Motor neuron (in vitro differentiated cells): Measurements from ENCODE around the gene SHOX. TPM values are rescaled to one million over a fixed set of nuclear protein-coding genes. Genes with fewer than 3 reads are reported as not detected.
"Not testable (repeated sequence)": the region's sequence is repeated elsewhere in the genome, so short reads cannot be mapped to it uniquely, and the experiment has no call there.

ENCODE experiments used
- ATAC-seq, 8 experiments: fragments of 200-7000 bp; cut with Tn5 transposase; replicated peaks in 6 of 8; 2 replicates each; pipeline ENCODE4 v1.8.0; 2021; ENCODE audit warnings: mild to moderate bottlenecking in 8 of 8, moderate library complexity in 8 of 8
- H3K27ac ChIP-seq, 2 donors: fragments of 250-450 bp; sonication (Bioruptor Pico); 2 replicates each; pipeline ENCODE4 v1.9.0; 2021; ENCODE audit warnings: antibody characterized with exemption in 2 of 2, mild to moderate bottlenecking in 2 of 2, moderate library complexity in 1 of 2
- H3K4me1 ChIP-seq, 2 donors: fragments of 250-450 bp; sonication (Bioruptor Pico); replicated peaks in 1 of 2; 2 replicates each; pipeline ENCODE4 v1.6.1; 2021; ENCODE audit warnings: antibody characterized with exemption in 2 of 2, mild to moderate bottlenecking in 2 of 2, moderate library complexity in 1 of 2
- H3K4me3 ChIP-seq, 5 donors: fragments of 250-450 bp; sonication (Bioruptor Pico); 2 replicates each; pipeline ENCODE4 v1.9.0; 2021; ENCODE audit warnings: antibody characterized with exemption in 5 of 5, mild to moderate bottlenecking in 5 of 5, moderate library complexity in 4 of 5
- WGBS, 10 experiments: fragments of 450-650 bp; shearing (Covaris generic); methylation state at CpG; one replicate each; pipeline ENCODE4 v1.0.0; 2022; 5-methylcytosine and 5-hydroxymethylcytosine counted together
- in situ Hi-C, 9 experiments: fragments of 400-800 bp; cut with MboI; loops; one replicate each; pipeline ENCODE4 v1.15.0; 2021; ENCODE audit warnings: low sequenced_read_pairs in 9 of 9, low pct_unique_long_range_greater_than_20kb in 2 of 9; ENCODE audit not compliant: unreplicated experiment in 9 of 9
- total RNA-seq, 8 experiments: library from RNA; unstranded; fragments of 300-600 nt; gene quantifications; 2 replicates each; pipeline versions ENCODE4 v1.2.3 to v1.2.4, GENCODE V29; 2022

The SHOX gene
- total RNA-seq, 8 experiments from 2014 or later: 0.11 to 0.76 (median 0.23) TPM; not detected in 1

DNA sequence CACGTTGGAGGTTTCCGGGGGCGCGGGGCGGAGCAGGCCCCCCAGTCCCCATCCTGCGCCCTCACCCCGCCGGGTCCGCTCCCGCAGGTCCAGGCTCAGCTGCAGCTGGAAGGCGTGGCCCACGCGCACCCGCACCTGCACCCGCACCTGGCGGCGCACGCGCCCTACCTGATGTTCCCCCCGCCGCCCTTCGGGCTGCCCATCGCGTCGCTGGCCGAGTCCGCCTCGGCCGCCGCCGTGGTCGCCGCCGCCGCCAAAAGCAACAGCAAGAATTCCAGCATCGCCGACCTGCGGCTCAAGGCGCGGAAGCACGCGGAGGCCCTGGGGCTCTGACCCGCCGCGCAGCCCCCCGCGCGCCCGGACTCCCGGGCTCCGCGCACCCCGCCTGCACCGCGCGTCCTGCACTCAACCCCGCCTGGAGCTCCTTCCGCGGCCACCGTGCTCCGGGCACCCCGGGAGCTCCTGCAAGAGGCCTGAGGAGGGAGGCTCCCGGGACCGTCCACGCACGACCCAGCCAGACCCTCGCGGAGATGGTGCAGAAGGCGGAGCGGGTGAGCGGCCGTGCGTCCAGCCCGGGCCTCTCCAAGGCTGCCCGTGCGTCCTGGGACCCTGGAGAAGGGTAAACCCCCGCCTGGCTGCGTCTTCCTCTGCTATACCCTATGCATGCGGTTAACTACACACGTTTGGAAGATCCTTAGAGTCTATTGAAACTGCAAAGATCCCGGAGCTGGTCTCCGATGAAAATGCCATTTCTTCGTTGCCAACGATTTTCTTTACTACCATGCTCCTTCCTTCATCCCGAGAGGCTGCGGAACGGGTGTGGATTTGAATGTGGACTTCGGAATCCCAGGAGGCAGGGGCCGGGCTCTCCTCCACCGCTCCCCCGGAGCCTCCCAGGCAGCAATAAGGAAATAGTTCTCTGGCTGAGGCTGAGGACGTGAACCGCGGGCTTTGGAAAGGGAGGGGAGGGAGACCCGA lies 14.0 kb downstream of the SHOX start:
- ATAC-seq: no peak
- WGBS, 10 experiments: 0 to 19% (median 9%) methylated on average over 3 to 35 of the region's 95 CpGs; no CpG with 5 or more reads in 3 of the 10 experiments
- Histone ChIP-seq H3K4me3 (peak overlapping the region in 1 of 5 donors; percentile 1), H3K4me1 (peaks cover 0 to 8% of the 10 kb centered on the region in 2 donors), H3K27ac (no peak overlapping the region)
- in situ Hi-C loops: no loop called here

DNA sequence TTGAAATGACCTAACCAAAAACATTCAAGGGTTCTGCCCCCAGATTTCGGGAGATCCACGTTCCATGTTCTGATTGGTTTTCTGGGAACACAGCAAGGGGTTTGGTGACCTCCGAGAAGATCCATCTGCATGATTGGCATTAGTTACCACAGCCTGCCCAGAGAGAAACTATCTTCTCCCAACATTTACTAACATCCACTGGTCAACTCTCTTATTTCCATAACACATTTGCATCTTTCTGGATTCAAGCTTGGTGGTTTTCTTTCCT lies 15.6 kb downstream of the SHOX start:
- 4 to 61% (median 22%) methylated on average over 1 to 3 of the region's 3 CpGs; no CpG with 5 or more reads in 4 of the 10 experiments for WGBS, 10 experiments
- in situ Hi-C loops: no loop called here

GRCh38 chrX:646796-647195 lies 16.2 kb downstream of the SHOX start:
- ATAC-seq: no peak
- no peak overlapping the region for H3K27ac ChIP-seq
- WGBS, 10 experiments: 6 to 66% (median 31%) methylated on average over 1 to 5 of the region's 9 CpGs; no CpG with 5 or more reads in 2 of the 10 experiments
- H3K4me3 ChIP-seq: no peak overlapping the region
- H3K4me1 ChIP-seq: peaks cover 0 to 8% of the 10 kb centered on the region in 2 donors
- in situ Hi-C loops: no loop called here

More for the DNA sequence above, 15.6 kb downstream of the SHOX start:
- Histone ChIP-seq H3K27ac (no peak overlapping the region), H3K4me3 (no peak overlapping the region), H3K4me1 (peaks cover 0 to 8% of the 10 kb centered on the region in 2 donors)
- no peak for ATAC-seq

GRCh38 chrX:649166-649565 lies 18.6 kb downstream of the SHOX start:
- 26 to 72% (median 40%) methylated on average over 2 to 15 of the region's 15 CpGs; no CpG with 5 or more reads in 1 of the 10 experiments for WGBS, 10 experiments
- peaks cover 0 to 8% of the 10 kb centered on the region in 2 donors for H3K4me1 ChIP-seq
- no peak for ATAC-seq
- no peak overlapping the region for H3K27ac ChIP-seq
- in situ Hi-C loops: no loop called here
- no peak overlapping the region for H3K4me3 ChIP-seq

DNA sequence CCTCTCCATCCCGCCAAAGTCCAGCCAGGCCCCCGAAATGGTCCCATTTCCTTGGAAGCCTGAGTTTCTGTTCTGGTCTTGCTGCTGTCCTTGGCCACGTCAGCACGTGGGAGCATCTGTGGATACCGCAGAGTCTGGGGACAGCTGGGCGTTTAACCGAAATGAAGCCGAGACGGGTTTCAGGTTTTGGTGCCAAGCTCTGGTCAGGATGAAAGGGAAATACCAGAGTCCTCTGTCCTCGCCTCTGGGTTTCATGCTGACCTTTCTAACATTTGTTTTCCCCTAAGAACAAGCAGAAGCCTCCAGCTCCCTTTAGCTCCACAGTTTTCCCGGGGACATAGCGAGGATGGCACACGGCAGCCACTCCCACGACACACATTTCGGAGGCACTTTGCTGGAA lies 19.7 kb downstream of the SHOX start:
- no peak for ATAC-seq
- Histone ChIP-seq H3K4me1 (no peaks in the 10 kb centered on the region), H3K4me3 (no peak overlapping the region), H3K27ac (no peak overlapping the region)
- in situ Hi-C loops: no loop called here
- WGBS, 10 experiments: 7 to 86% (median 51%) methylated on average over 2 to 7 of the region's 15 CpGs; no CpG with 5 or more reads in 2 of the 10 experiments

DNA sequence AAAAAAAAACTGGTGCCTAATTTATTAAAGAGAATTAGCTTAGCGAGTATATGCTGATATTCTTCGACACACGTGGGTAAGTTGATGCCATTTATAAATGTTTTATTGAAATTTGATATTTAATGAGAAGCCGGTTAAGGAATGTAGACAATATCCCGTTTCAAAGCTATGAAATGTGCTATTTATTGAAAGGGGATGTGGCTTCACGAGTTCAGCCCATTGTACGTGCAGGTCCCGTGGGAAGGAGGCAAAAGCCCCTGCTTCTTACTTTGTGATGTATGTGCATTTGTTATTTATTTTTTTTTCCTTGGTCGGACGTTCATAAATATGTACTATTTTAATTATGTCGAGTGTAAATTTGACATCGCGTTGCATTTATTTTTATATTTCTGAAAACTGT lies 20.2 kb downstream of the SHOX start:
- WGBS, 10 experiments: 6 to 85% (median 33%) methylated on average over 2 to 13 of the region's 13 CpGs
- H3K27ac ChIP-seq: no peak overlapping the region
- no peaks in the 10 kb centered on the region for H3K4me1 ChIP-seq
- no peak overlapping the region for H3K4me3 ChIP-seq
- in situ Hi-C loops: no loop called here
- no peak for ATAC-seq

- H3K27ac ChIP-seq, H3K4me3 ChIP-seq, ATAC-seq, in situ Hi-C loops, H3K4me1 ChIP-seq: not testable (repeated sequence)
- WGBS, 10 experiments: 19 to 100% (median 53%) methylated on average over 2 to 23 of the region's 25 CpGs
Measured at GRCh38 chrX:651922-652321, 21.3 kb downstream of the SHOX start.

DNA sequence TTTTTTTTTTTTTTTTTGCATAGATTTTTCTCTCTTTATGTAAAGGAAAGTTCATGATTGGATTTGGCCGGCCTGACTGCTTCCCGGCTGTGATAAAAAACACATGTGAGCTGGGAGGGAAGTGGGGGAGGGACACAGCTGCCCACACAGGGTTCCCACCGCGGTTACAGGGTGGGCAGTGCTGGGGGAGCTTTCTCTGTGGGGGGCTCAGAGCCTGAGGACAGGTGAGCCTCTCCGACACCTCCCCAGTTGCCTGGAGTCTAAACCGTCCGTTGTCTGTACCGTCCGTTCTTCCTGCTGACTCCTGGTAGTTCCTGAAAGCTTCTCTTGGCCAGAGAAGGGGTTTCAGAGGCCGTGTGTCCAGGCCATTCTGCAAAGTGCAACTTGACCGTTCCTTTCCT lies 21.8 kb downstream of the SHOX start:
- no peak overlapping the region for H3K4me3 ChIP-seq
- ATAC-seq: no peak
- WGBS, 10 experiments: 0 to 58% (median 4%) methylated on average over 1 to 4 of the region's 11 CpGs; no CpG with 5 or more reads in 4 of the 10 experiments
- no peak overlapping the region for H3K27ac ChIP-seq
- in situ Hi-C loops: no loop called here
- no peaks in the 10 kb centered on the region for H3K4me1 ChIP-seq

GRCh38 chrX:653306-653705 lies 22.7 kb downstream of the SHOX start:
- H3K4me3 ChIP-seq: no peak overlapping the region
- H3K4me1 ChIP-seq: peaks cover 2 to 5% of the 10 kb centered on the region in 2 donors
- no peak overlapping the region for H3K27ac ChIP-seq
- WGBS, 10 experiments: 0 to 67% (median 33%) methylated on average over 1 to 4 of the region's 4 CpGs
- no peak for ATAC-seq
- in situ Hi-C loops: no loop called here

DNA sequence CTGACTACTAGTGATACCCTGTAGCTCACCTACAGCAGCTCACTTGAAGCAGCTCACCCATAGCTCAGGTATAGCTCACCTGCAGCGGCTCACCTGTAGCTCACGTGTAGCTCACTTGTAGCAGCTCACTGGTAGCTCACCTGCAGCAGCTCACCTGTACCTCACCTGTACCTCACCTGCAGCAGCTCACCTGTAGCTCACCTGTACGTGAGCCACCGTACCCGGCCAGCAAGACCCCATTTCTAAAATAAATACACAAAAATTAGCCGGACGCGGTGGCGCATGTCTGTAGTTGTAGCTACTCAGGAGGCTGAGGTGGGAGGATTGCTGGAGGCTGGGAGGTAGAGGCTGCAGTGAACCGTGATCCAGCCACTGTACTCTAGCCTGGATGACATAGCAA lies 30.6 kb downstream of the SHOX start:
- H3K4me3 ChIP-seq: no peak overlapping the region
- 40 to 100% (median 89%) methylated on average over 1 to 10 of the region's 10 CpGs; no CpG with 5 or more reads in 1 of the 10 experiments for WGBS, 10 experiments
- peaks cover 2 to 5% of the 10 kb centered on the region in 2 donors for H3K4me1 ChIP-seq
- in situ Hi-C loops: no loop called here
- no peak overlapping the region for H3K27ac ChIP-seq
- no peak for ATAC-seq

- 2 to 96% (median 67%) methylated on average over 2 to 13 of the region's 20 CpGs; no CpG with 5 or more reads in 1 of the 10 experiments for whole genome bisulfite sequencing, 10 experiments
- H3K4me1 ChIP-seq: peaks cover 2 to 5% of the 10 kb centered on the region in 2 donors
- H3K4me3 ChIP-seq: no peak overlapping the region
- no peak overlapping the region for H3K27ac ChIP-seq
- in situ Hi-C loops: no loop called here
- no peak for ATAC-seq
Measured at GRCh38 chrX:662126-662525, 31.5 kb downstream of the SHOX start.

DNA sequence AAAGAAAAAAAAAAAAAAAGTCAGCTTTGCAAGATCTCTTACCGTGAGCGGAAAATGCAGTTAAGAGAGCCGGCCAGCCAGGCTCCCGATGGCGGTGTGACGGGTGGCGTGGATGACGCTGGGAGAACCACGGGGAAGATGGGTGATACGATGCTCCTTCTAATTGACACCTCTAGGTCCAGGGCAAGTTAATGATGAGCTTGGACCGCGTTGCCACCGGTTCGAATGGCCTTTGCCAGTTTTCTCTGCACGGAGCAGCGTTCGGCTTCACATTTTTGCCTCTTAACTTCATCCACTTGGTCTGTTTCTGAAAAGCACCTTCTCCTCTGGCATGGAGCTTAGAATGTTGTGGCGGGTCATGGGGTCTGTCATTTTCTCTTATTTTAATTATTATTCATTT lies 33.2 kb downstream of the SHOX start:
- WGBS, 10 experiments: 80 to 100% (median 90%) methylated on average over 1 to 12 of the region's 18 CpGs; no CpG with 5 or more reads in 3 of the 10 experiments
- in situ Hi-C loops: no loop called here

DNA sequence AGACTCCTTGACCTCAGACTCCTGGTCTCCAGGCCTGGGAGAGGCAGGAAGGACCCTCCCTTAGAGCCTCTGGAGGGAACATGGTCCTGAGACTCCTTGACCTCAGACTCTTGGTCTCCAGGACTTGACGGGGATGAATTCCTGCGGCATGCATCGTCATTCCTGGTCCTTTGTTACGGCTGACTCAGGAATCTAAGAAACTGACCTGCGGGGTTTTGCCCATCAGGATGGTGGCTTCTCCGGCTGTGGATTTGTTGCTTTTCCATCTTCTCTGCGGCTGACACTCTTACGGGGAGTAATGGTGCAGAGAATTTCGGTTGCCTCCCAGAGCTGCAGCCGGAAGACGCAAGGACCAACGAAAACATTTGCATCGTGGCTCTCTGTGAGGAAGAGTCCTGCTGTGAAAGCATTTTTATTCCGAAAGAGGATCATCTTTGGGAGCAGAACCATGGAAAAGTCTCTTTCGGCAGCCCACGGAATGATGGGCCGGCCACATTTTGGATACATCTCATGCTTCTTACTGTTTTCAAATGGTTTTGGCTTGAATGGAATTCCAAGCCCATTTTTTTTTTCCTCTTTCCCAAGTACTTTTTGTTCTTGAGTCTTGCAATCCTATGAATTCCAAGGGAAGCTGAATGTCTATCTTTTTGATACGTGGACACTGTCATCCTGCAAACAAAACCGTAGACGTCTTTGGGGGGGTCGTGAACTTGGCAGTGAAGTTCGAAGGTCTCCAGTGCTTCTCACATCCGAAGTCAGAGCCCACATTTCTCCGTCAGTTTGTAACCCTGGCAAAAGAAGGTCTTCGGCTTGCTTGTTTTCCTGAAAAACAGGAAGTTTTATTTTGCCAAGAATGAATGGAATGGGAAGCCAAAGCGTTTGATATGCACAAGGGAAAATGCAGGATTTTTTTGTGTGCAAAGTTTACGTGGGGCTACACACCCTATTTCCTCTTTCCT lies 36.5 kb downstream of the SHOX start:
- in situ Hi-C loops: no loop called here
- Histone ChIP-seq H3K4me3 (no peak overlapping the region), H3K27ac (no peak overlapping the region), H3K4me1 (peaks cover 1 to 4% of the 10 kb centered on the region in 2 donors)
- ATAC-seq: no peak
- 20 to 55% (median 49%) methylated on average over 1 to 22 of the region's 27 CpGs for WGBS, 10 experiments

More for the DNA sequence above, 33.2 kb downstream of the SHOX start:
- H3K27ac ChIP-seq: no peak overlapping the region
- no peak for ATAC-seq
- H3K4me1 ChIP-seq: no peaks in the 10 kb centered on the region
- H3K4me3 ChIP-seq: no peak overlapping the region
